ENCODE results near the gene KRTAP10-11. TPM values are rescaled to one million over a fixed set of nuclear protein-coding genes. Genes with fewer than 3 reads are reported as not detected.
"Not testable (repeated sequence)": the region's sequence is repeated elsewhere in the genome, so short reads cannot be mapped to it uniquely, and the experiment has no call there.

The KRTAP10-11 gene
- total and polyA plus RNA-seq, 2 of the 8 experiments (the other 6 are each of a cell fraction or from before 2014, with no cell fraction given), result not detected

GRCh38 chr21:44661567-44661966 lies 15.4 kb downstream of the KRTAP10-11 start:
- H2AK5ac ChIP-seq (ENCODE audit: low read depth, low read length); H3K79me2 ChIP-seq (ENCODE audit: control insufficient read depth in 1 of 2, insufficient read depth in 2 of 2, low read length in 2 of 2); H2BK20ac ChIP-seq (ENCODE audit: low read length); H3K9ac ChIP-seq (replicated peaks in 1 of 4; ENCODE audit: extremely low read depth in 1 of 4, low read depth in 3 of 4, low read length in 3 of 4); H4K8ac ChIP-seq (ENCODE audit: extremely low read depth, insufficient read depth, low read length); H3K14ac ChIP-seq (ENCODE audit: insufficient read length); H3K4me3 ChIP-seq (ENCODE audit: extremely low read depth in 1 of 4, insufficient read depth in 2 of 4, low read depth in 3 of 4, low read length in 4 of 4); H3K27ac ChIP-seq (ENCODE audit: low read depth, low read length); H2BK120ac ChIP-seq (replicated peaks; ENCODE audit: low read depth, low read length); H3K23ac ChIP-seq (ENCODE audit: insufficient read length); H3K56ac ChIP-seq (replicated peaks; ENCODE audit: insufficient read length, low read depth, low read length); H2AFZ ChIP-seq (ENCODE audit: low read length); H4K20me1 ChIP-seq (replicated peaks in 1 of 2; ENCODE audit: control insufficient read depth in 1 of 2, insufficient read depth in 2 of 2, low read length in 2 of 2); H3K27me3 ChIP-seq (replicated peaks in 1 of 4; ENCODE audit: control insufficient read depth in 3 of 4, extremely low read depth in 1 of 4, insufficient read depth in 3 of 4, low read length in 3 of 4); H3K9me3 ChIP-seq (ENCODE audit: insufficient read depth in 2 of 2, low read depth in 1 of 2, low read length in 1 of 2); POLR2A ChIA-PET (ENCODE audit: partially characterized antibody); H2BK15ac ChIP-seq (ENCODE audit: low read length); H3K18ac ChIP-seq (ENCODE audit: extremely low read depth, low read length); H2BK5ac ChIP-seq (ENCODE audit: low read depth, low read length); H3K36me3 ChIP-seq (ENCODE audit: control insufficient read depth in 2 of 4, insufficient read depth in 4 of 4, low read length in 3 of 4); H2BK12ac ChIP-seq (ENCODE audit: low read depth, low read length); H3K79me1 ChIP-seq (ENCODE audit: low read depth, low read length); H3K4me1 ChIP-seq (replicated peaks in 1 of 4; ENCODE audit: control insufficient read depth in 3 of 4, insufficient read depth in 4 of 4, low read length in 3 of 4); H3K23me2 ChIP-seq (ENCODE audit: low read depth, low read length); H3K4ac ChIP-seq (replicated peaks; ENCODE audit: insufficient read length, low read depth, low read length); H4K91ac ChIP-seq (replicated peaks; ENCODE audit: insufficient read length, low read length): not testable (repeated sequence)
- H3K4me2 ChIP-seq (ENCODE audit: insufficient read depth in 1 of 2, low read depth in 2 of 2, low read length in 2 of 2), result peak overlapping the region in 1 of 2 experiments; percentile 37; a peak in 1 of 4 replicates
- DNase-seq (ENCODE audit: low read depth in 1 of 2, low spot score in 2 of 2), result peak; percentile 10 to 53
- H4K5ac ChIP-seq (ENCODE audit: insufficient read length, low read depth, low read length), result peak overlapping the region; percentile 9
- FAIRE-seq, result peak; percentile 55
- 62% methylated on average over 7 of the region's 7 CpGs; no CpG with 5 or more reads in 1 of the 2 experiments for WGBS, 2 experiments (ENCODE audit: extremely low coverage in 1 of 2, insufficient coverage in 1 of 2, insufficient read length in 1 of 2, insufficient replicate concordance in 2 of 2, low coverage in 1 of 2, low lambda C conversion rate in 2 of 2, missing lambda C conversion rate in 1 of 2)
- peak; percentile 64 for TF ChIP-seq USF2 (IDR thresholded peaks at IDR 0.05; ENCODE audit: low read length)
- TF ChIP-seq MAX (IDR thresholded peaks at IDR 0.05), result peak; percentile 69
- CTCF ChIA-PET (ENCODE audit: partially characterized antibody), result interaction anchor here (1.3 kb wide), 1 partner anchor 45 kb away, joined by 3 read pairs; no protein-coding TSS in a partner anchor
